ENCODE measurements around the gene GRIP2.

GRIP2 gene

DNA sequence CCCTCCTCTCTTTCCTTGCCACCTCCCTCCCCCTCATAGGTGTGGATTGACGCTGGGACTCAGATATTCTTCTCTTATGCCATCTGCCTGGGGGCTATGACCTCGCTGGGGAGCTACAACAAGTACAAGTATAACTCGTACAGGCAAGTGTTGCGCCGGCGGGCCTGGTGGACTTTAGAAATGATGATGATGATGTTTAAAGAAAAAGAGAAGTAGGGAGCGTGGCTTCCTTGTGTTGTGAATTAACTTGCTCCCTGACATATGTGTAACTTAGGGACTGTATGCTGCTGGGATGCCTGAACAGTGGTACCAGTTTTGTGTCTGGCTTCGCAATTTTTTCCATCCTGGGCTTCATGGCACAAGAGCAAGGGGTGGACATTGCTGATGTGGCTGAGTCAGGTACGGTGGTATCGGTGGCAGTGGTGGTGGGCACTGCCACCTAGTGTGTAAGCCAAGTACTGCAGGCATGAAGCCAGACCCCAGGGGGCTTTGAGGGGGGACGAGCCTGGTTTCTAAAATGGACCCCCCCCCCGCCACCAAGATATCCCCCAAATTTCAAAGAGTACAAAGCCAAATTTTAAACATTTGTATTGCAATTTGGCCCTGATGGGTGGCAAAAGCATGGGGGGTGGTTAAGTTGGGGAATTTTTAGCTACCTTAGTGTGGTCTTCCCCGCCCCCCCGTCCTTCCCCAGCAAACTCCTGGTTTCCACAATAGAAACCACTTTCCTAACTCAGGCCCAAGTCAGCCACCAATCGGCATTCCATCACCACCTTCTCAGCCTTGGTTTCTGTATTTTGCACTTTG lies 72.1 kb downstream of the GRIP2 start:
- no peak for DNase-seq (ENCODE audit: low read depth in 2 of 2)

DNA sequence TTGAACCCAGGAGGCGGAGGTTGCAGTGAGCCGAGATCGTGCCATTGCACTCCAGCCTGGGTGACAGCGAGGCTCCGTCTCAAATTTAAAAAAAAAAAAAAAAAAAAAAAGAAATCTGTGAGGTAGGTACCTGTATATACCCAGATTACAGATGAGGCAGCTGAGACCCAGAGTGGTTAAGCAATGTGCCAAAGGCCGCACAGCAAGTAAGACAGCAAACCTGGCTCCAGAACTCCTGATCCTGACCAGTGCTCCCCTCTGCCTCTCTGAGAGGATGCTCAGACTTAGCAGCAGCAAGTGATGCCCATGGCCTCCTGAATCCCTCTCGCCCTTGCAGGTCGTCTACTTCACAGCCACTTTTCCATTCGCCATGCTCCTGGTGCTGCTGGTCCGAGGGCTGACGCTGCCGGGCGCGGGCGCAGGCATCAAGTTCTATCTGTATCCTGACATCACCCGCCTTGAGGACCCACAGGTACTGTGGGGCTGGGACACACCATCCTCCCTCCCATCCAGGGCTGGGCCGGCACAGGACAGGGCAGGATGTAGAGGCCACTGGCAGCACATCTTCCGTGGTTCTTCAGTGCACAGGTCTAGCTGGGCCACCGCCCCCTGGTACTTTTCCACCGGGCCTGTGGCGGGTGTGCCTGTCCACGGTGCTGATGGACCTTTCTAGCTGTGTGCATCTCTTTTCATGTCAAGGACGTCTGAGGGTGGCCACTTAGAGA lies 73.8 kb downstream of the GRIP2 start:
- DNase-seq (ENCODE audit: low read depth in 2 of 2) = no peak

DNA sequence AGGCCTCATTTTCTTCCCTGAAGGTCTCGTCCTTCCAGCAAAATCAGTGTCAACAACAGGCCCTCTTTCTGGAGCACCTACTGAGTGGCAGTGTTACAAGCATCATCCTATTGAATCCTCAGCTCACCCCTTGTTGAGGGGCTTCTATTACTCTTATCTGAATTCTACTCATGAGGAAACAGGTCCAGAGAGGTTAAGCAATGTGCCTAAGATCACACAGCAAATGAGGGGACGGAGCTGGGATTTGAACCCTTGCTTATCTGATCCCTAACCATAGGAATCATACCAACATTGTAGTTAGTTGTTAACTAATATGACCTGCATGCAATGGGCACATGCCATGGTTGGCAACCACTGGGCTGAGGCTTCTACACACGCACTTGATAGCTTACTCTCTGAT lies 74.7 kb downstream of the GRIP2 start:
- DNase-seq (ENCODE audit: low read depth in 2 of 2) = no peak

- no peak for DNase-seq (ENCODE audit: low read depth in 2 of 2)
These were observed 75.6 kb downstream of the GRIP2 start for GRCh38 chr3:14464521-14464920.

- DNase-seq (ENCODE audit: low read depth in 2 of 2) = no peak
These were observed 76.0 kb downstream of the GRIP2 start for GRCh38 chr3:14464141-14464465.

GRCh38 chr3:14463330-14464140 lies 76.6 kb downstream of the GRIP2 start:
- DNase-seq (ENCODE audit: low read depth in 2 of 2) = no peak

DNA sequence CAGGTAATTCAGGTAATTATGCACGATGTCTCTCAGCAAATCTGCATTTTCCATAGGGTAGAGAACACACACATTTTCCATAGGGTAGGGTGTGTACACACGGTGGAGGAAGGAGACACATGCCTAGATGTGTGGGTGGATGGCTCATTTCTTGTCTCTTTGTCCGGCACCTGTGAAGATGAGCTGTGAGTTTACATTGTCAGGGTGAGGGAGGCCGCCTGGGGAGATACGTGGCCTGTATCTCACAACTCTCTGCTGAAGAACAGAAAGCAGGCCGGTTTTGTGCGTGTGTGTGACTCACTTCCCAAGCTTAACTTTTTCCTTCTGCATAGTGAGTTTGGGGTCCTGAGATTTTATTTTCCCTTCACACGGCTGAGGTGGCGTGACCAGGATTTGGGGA lies 77.4 kb downstream of the GRIP2 start:
- DNase-seq (ENCODE audit: low read depth in 2 of 2) = no peak

DNA sequence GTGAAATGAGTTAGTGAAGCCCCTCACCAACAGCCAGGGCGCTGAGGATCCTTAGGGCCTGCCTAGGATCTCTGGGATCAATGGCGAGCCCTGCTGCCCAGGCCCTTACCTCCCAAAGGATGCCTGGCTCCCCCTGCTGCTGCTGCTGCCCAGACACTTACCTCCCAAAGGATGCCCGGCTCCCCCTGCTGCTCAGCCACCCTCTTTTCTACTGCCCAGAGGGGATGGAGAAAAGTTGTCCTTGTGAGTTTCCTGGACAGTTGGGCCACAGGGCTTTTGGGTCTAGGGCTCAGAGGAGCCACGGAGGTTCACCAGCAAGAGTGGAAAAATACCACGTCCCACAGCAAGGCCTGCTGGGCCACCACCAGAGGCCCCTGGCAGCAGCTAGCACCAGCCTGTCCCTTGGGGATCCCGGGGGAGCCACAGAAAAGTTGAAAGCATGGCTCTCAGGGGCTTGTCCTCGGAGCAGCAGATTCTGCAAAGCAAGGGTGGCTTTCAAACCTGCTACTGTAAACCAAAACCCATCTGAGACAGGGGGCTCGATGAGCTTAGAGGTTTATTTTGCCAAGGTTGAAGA lies 78.3 kb downstream of the GRIP2 start:
- no peak for DNase-seq (ENCODE audit: low read depth in 2 of 2)

DNA sequence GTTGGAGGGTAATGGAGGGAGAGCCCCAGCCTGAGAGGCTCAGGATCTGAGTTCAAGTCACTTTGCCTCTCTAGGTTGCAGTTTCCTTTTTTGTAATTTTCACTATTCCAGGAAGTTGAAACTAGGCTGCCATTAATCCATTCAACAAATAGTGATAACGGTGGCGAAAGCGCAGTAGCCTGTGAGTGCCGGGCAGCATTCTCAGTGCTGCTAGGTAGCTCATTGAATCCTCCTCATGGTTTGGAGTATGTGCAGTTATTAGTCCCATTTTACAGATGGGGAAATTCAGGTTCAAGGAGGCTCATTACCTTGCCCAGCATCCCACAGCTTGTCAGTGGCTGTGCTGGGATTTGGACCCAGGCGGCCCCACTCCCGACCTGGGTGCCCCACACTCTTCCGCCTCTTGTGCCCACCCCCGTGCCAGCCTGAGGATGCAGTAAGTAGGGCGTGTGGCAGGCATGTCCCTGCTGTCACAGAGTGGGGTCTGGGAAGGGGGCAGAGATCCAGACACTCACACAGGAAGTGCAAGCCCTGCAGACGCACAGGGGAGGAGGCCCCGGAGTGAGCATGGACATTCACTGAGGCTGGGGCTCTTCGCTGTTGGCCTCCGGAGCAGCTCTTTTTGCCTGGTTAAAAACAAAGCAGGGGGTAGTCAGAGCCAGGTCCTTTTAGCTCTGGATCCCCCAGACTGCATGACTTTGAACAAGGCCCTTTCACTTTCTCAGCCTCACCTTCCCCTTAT lies 79.0 kb downstream of the GRIP2 start:
- no peak for DNase-seq (ENCODE audit: low read depth in 2 of 2)

GRCh38 chr3:14460342-14461005 lies 79.7 kb downstream of the GRIP2 start:
- DNase-seq (ENCODE audit: low read depth in 2 of 2) = no peak

GRCh38 chr3:14459787-14460186 lies 80.4 kb downstream of the GRIP2 start:
- no peak for DNase-seq (ENCODE audit: low read depth in 2 of 2)

DNA sequence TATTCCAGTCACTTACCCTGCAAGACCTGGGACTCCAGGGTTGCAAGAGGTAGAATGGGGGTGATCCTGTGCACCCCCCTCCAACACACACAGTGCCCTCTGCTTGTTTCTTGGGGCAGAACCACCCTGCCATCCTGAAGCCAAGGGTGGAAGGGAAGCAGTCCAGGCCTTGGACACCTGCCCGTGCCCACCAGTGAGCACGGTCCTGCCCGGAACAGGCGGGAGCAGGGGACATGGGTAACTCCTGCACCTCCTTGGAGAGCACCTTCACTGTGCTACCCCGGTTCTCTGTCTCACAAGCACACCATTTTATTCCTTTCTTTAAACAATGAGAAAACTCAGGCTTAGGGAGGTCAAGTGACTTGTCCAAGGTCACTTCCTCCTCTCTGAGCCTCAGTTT lies 80.8 kb downstream of the GRIP2 start:
- no peak for DNase-seq (ENCODE audit: low read depth in 2 of 2)

- no peak for DNase-seq (ENCODE audit: low read depth in 2 of 2)
These were observed 81.5 kb downstream of the GRIP2 start for GRCh38 chr3:14458434-14459275.

- DNase-seq (ENCODE audit: low read depth in 2 of 2) = no peak
These were observed 82.1 kb downstream of the GRIP2 start for GRCh38 chr3:14457999-14458398.

GRCh38 chr3:14457481-14457880 lies 82.7 kb downstream of the GRIP2 start:
- no peak for DNase-seq (ENCODE audit: low read depth in 2 of 2)

DNA sequence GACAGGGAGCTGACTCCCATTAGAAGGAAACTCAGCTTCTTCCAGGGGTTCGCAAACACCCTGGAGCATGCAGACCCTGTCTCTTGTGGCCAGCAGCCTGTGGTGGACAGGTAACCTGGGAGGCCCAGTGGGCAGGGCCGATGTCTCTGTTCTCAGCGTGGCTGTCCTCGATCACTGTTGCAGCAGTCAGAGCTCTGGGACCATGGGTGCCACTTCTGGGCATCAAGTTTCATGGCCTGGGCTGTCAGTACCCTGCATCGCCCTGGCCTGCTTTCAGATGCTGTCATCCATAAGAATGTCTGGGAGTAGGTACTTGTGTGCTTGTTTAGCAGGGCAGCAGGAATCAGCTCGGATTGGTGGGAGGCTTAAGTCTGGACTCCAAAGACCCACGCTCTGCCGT lies 83.3 kb downstream of the GRIP2 start:
- no peak for DNase-seq (ENCODE audit: low read depth in 2 of 2)

DNA sequence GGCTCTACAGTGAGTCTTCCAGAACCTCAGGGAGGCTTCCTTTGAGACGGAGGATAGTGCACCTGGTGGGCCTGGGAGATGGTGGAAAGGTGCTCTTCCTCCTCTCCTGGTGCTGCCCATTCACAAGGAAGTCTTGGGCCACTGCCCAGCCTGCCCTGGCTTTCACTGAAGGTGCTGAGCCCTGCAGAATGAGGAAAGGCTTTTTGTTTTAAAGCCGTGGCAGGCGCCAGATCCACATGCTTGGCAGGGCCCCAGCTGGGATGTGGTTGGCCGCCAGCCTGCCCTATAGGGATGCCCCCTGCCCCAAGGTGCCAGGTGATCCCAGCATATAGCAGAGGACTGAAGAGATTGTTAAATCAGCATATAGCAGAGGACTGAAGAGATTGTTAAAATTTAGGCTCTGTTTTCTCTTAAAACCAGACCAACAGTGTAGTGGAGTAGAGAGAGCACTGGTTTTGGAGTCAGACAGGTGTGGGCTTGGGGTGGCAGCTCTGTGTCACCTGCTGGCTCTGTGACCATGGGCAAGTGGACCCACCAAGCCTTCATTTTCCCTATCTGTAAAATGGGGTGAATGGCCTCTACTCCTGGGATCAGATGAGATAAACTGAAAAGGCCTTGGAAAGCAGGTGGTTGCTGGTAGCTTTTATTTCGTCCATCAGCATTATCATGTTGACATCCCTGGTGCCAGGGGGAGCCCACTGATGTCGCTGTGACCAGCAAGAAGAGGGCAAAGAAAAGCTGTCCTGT lies 84.4 kb downstream of the GRIP2 start:
- DNase-seq (ENCODE audit: low read depth in 2 of 2) = no peak

DNA sequence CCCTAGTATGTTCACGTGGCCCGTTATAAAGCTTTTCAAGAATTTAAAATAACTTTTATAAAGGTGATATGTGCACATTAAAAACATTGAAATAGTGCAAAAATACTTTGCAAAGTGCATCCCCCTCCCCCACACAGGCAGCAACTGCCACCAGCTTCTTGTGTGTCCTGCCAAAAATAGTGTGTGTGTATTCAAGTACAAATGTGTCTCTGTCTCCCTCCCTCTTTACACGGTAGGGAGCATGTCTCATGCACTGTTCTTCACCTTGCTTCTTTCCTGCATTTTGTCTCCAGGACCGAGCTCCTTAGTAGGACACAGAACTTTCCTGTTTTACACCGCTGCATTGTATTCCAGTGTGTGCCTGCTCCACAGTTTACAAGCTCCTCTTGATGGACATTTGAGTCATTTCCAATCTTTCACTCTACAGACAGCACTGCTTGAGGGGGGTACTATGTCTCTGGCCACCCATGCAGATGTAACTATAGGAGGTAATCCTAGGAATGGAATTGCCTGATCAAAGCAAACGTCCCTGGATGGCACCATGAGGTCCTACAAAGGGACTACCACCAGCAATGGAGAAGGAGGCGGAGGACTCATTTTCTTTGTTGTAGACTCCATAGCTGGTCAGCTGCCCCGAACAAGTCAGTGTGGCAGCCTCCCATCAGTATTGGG lies 85.4 kb downstream of the GRIP2 start:
- DNase-seq (ENCODE audit: low read depth in 2 of 2) = no peak
